ENCODE data around the gene PRDM16.

DNA sequence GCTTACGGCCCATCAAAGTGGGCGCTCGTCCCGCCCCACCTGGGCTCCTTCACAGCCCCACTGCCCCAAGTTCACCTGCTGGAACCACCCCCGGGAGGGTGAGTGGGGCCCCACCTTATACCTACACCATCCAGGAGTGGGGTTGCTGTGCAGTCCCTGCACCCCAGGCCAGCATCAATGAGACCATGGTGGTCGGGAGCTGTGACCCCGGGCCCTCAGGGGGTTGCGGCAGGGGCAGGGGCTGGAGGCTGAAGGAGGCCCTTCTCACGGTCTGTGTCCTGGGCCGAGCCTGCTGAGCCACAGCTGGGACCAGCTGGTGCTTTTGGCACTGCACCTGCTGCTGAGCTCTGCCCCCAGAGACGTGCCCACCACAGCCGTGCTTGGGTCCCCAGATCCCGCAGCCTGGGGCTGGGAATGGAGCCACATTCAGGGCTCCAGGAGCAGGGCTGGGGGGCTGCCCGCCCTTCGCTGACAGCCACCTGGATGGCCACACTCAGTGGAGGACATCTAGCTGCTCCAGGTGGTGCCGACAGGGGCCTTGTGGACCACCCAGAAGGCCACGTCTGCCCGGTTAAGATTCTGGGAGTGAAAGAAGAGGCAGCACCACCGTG is 30.3 kb upstream of the PRDM16 start:
- no peak for TF ChIP-seq CTCF (IDR thresholded peaks at IDR 0.05)
- TF ChIP-seq TCF7 (CRISPR knock-in tag; IDR thresholded peaks at IDR 0.05; ENCODE audit: low read depth), result no peak
- no peak for TF ChIP-seq IRF2 (CRISPR knock-in tag; IDR thresholded peaks at IDR 0.05; ENCODE audit: borderline replicate concordance, low read depth)
- TF ChIP-seq, protein P1, sequence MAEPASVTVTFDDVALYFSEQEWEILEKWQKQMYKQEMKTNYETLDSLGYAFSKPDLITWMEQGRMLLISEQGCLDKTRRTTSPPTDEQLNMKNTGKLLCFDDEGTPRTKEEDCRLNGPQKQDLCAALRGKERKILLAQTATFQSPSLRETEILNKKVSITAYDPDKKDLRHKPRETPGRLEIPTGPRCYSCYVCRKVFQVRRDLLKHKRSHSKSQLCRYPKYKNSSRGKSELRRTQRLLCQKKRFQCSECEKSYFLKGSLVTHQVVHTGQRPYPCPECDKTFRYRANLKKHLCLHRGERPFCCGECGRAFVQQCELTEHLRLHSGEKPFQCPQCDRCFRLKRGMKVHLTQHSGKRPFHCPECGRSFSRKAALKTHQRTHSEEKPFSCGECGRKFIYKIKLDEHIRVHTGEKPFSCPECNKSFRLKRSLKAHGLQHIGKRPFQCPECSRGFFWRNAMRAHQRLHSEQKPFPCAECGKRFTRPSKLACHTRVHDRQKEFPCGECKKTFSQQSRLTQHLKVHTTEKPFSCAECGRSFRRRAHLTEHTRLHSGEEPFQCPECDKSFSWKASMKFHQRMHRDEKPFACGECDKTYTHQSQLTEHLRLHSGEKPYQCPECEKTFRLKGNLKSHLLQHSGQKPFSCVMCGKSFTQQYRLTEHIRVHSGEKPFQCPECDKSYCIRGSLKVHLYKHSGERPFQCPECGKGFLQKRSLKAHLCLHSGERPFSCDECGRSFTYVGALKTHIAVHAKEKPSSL (CRISPR knock-in tag; conservative IDR thresholded peaks at IDR 0.05), result no peak
- TF ChIP-seq, protein P2, sequence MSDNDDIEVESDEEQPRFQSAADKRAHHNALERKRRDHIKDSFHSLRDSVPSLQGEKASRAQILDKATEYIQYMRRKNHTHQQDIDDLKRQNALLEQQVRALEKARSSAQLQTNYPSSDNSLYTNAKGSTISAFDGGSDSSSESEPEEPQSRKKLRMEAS (CRISPR knock-in tag; IDR thresholded peaks at IDR 0.05), result no peak
- TF ChIP-seq, protein P3, sequence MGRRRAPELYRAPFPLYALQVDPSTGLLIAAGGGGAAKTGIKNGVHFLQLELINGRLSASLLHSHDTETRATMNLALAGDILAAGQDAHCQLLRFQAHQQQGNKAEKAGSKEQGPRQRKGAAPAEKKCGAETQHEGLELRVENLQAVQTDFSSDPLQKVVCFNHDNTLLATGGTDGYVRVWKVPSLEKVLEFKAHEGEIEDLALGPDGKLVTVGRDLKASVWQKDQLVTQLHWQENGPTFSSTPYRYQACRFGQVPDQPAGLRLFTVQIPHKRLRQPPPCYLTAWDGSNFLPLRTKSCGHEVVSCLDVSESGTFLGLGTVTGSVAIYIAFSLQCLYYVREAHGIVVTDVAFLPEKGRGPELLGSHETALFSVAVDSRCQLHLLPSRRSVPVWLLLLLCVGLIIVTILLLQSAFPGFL (CRISPR knock-in tag; IDR thresholded peaks at IDR 0.05; ENCODE audit: borderline replicate concordance), result no peak
- no peak for TF ChIP-seq ARID4B (CRISPR knock-in tag; IDR thresholded peaks at IDR 0.05; ENCODE audit: borderline replicate concordance)
- TF ChIP-seq TEAD4 (CRISPR knock-in tag; IDR thresholded peaks at IDR 0.05), result no peak
- TF ChIP-seq STAT6 (CRISPR knock-in tag; conservative IDR thresholded peaks at IDR 0.05; ENCODE audit: low read depth), result no peak
- no peak for TF ChIP-seq PRRX2 (CRISPR knock-in tag; IDR thresholded peaks at IDR 0.05)
